Activated T-cell treated with anti-CD3 and anti-CD28 coated beads, Interleukin-2, amount 50 U/mL, for 48 hours (primary cell): ENCODE measurements around the gene YARS1.
"Not testable (repeated sequence)": the region's sequence is repeated elsewhere in the genome, so short reads cannot be mapped to it uniquely, and the experiment has no call there.

Source experiments
- DNase-seq, 2 experiments: peaks; one replicate each; pipeline ENCODE4 v3.0.0-alpha.2; 2020

Gene YARS1

GRCh38 chr1:32816676-32817158, 441 bp downstream of the YARS1 start:
- DNase-seq = no peak

- DNase-seq = no peak
These were observed 3.0 kb downstream of the YARS1 start for GRCh38 chr1:32813941-32814739.

GRCh38 chr1:32811917-32812316, 5.2 kb downstream of the YARS1 start:
- DNase-seq = no peak

GRCh38 chr1:32811265-32811664, 5.9 kb downstream of the YARS1 start:
- no peak for DNase-seq

GRCh38 chr1:32810358-32810757, 6.8 kb downstream of the YARS1 start:
- DNase-seq = no peak

- DNase-seq = no peak
These were observed 8.6 kb downstream of the YARS1 start for GRCh38 chr1:32808580-32808979.

GRCh38 chr1:32806910-32807523, 10.1 kb downstream of the YARS1 start:
- DNase-seq = no peak

GRCh38 chr1:32806290-32806689, 10.9 kb downstream of the YARS1 start:
- no peak for DNase-seq

- DNase-seq = not testable (repeated sequence)
These were observed 12.7 kb downstream of the YARS1 start for GRCh38 chr1:32804460-32804859.

- peak; percentile 40 to 54 for DNase-seq
These were observed 16.0 kb downstream of the YARS1 start for GRCh38 chr1:32801096-32801715.

- peak; percentile 31 to 35 for DNase-seq
These were observed 18.3 kb downstream of the YARS1 start for GRCh38 chr1:32798679-32799416.

- DNase-seq = no peak
These were observed 19.0 kb downstream of the YARS1 start for GRCh38 chr1:32798191-32798590.

GRCh38 chr1:32797456-32797855, 19.7 kb downstream of the YARS1 start:
- no peak for DNase-seq

- not testable (repeated sequence) for DNase-seq
These were observed 21.4 kb downstream of the YARS1 start for GRCh38 chr1:32795763-32796162.

- no peak for DNase-seq
These were observed 25.3 kb downstream of the YARS1 start for GRCh38 chr1:32791881-32792280.

- DNase-seq = not testable (repeated sequence)
These were observed 27.8 kb downstream of the YARS1 start for GRCh38 chr1:32789356-32789755.

- DNase-seq = no peak
These were observed 30.3 kb downstream of the YARS1 start for GRCh38 chr1:32786856-32787255.

GRCh38 chr1:32784817-32785216, 32.3 kb downstream of the YARS1 start:
- DNase-seq = no peak

GRCh38 chr1:32783851-32784250, 33.3 kb downstream of the YARS1 start:
- DNase-seq = no peak

GRCh38 chr1:32782086-32782485, 35.1 kb downstream of the YARS1 start:
- no peak for DNase-seq

GRCh38 chr1:32780628-32781234, 36.4 kb downstream of the YARS1 start:
- no peak for DNase-seq

GRCh38 chr1:32780005-32780404, 37.2 kb downstream of the YARS1 start:
- no peak for DNase-seq

- DNase-seq = no peak
These were observed 37.9 kb downstream of the YARS1 start for GRCh38 chr1:32779242-32779641.
